ENCODE data around the gene PLXNB1. TPM values are rescaled to one million over a fixed set of nuclear protein-coding genes. Genes with fewer than 3 reads are reported as not detected.

PLXNB1 gene
- total RNA-seq, 3 donors from 2014 or later = 60.2 to 182 (median 148) TPM

GRCh38 chr3:48371651-48372376 is 58.1 kb downstream of the PLXNB1 start, which contains the start of gene FBXW12:
TSS of gene FBXW12 (plus strand) at chr3:48372219. CDS start at chr3:48372768, 549 bp downstream.
- H3K4me1 ChIP-seq = no peaks in the 10 kb centered on the region
- no peak for DNase-seq (ENCODE audit: low spot score in 2 of 2)
- intact Hi-C loops (cut with DNase I; ENCODE audit: low total_unique reads) = no loop called here
- H3K4me3 ChIP-seq = no peak within 1 kb of the TSS
- H3K27me3 ChIP-seq = no peaks in the 10 kb centered on the region
- H3K9me3 ChIP-seq = no peaks in the 10 kb centered on the region
- H3K27ac ChIP-seq = no peak within 1 kb of the TSS
- H3K36me3 ChIP-seq = no peaks in the 10 kb centered on the region
- TF ChIP-seq POLR2AphosphoS5 (IDR thresholded peaks at IDR 0.05) (no peak), POLR2A (IDR thresholded peaks at IDR 0.05) (no peak), CTCF (IDR thresholded peaks at IDR 0.05) (no peak)

- intact Hi-C loops (cut with DNase I; ENCODE audit: low total_unique reads) = no loop called here
- no peaks in the 10 kb centered on the region for H3K4me1 ChIP-seq
- no peaks in the 10 kb centered on the region for H3K9me3 ChIP-seq
- no peak for DNase-seq (ENCODE audit: low spot score in 2 of 2)
- no peaks in the 10 kb centered on the region for H3K36me3 ChIP-seq
- TF ChIP-seq POLR2A (IDR thresholded peaks at IDR 0.05) (no peak), CTCF (IDR thresholded peaks at IDR 0.05) (no peak), POLR2AphosphoS5 (IDR thresholded peaks at IDR 0.05) (no peak)
- no peak overlapping the region for H3K4me3 ChIP-seq
- no peak overlapping the region for H3K27ac ChIP-seq
- H3K27me3 ChIP-seq = no peaks in the 10 kb centered on the region
Observed at GRCh38 chr3:48370333-48370713, 59.6 kb downstream of the PLXNB1 start.

- intact Hi-C loops (cut with DNase I; ENCODE audit: low total_unique reads) = no loop called here
- H3K9me3 ChIP-seq = no peaks in the 10 kb centered on the region
- H3K4me1 ChIP-seq = no peaks in the 10 kb centered on the region
- TF ChIP-seq CTCF (IDR thresholded peaks at IDR 0.05) (no peak), POLR2A (IDR thresholded peaks at IDR 0.05) (no peak), POLR2AphosphoS5 (IDR thresholded peaks at IDR 0.05) (no peak)
- no peaks in the 10 kb centered on the region for H3K36me3 ChIP-seq
- no peak overlapping the region for H3K4me3 ChIP-seq
- DNase-seq (ENCODE audit: low spot score in 2 of 2) = no peak
- H3K27ac ChIP-seq = no peak overlapping the region
- H3K27me3 ChIP-seq = no peaks in the 10 kb centered on the region
Observed at GRCh38 chr3:48369693-48370332, 60.1 kb downstream of the PLXNB1 start.

GRCh38 chr3:48367201-48367600 is 62.7 kb downstream of the PLXNB1 start:
- Histone ChIP-seq H3K4me3 (no peak overlapping the region), H3K4me1 (no peaks in the 10 kb centered on the region), H3K27ac (no peak overlapping the region), H3K9me3 (no peaks in the 10 kb centered on the region), H3K36me3 (no peaks in the 10 kb centered on the region), H3K27me3 (no peaks in the 10 kb centered on the region)
- no peak for TF ChIP-seq POLR2AphosphoS5 (IDR thresholded peaks at IDR 0.05)
- TF ChIP-seq POLR2A (IDR thresholded peaks at IDR 0.05) = no peak
- TF ChIP-seq CTCF (IDR thresholded peaks at IDR 0.05) = no peak
- no peak for DNase-seq (ENCODE audit: low spot score in 2 of 2)
- intact Hi-C loops (cut with DNase I; ENCODE audit: low total_unique reads) = no loop called here

- TF ChIP-seq POLR2AphosphoS5 (IDR thresholded peaks at IDR 0.05) = no peak
- no peak for TF ChIP-seq POLR2A (IDR thresholded peaks at IDR 0.05)
- no peak for TF ChIP-seq CTCF (IDR thresholded peaks at IDR 0.05)
- Histone ChIP-seq H3K27me3 (no peaks in the 10 kb centered on the region), H3K4me1 (no peaks in the 10 kb centered on the region), H3K4me3 (no peak overlapping the region), H3K9me3 (peaks cover 0 to 6% of the 10 kb centered on the region in 2 donors), H3K27ac (no peak overlapping the region), H3K36me3 (no peaks in the 10 kb centered on the region)
- DNase-seq (ENCODE audit: low spot score in 2 of 2) = no peak
- intact Hi-C loops (cut with DNase I; ENCODE audit: low total_unique reads) = loop anchor here (2.0 kb wide), 1 partner anchor 66 kb away; no protein-coding TSS in a partner anchor
Observed at GRCh38 chr3:48364840-48365239, 65.0 kb downstream of the PLXNB1 start.
